Mesenchymal stem cell (in vitro differentiated cells and primary cell): ENCODE results near the gene TNFAIP2.

ENCODE experiments used
- DNase-seq: peaks from one replicate; pipeline ENCODE4 v3.0.0-alpha.2; 2013
- H2AFZ ChIP-seq: one replicate; pipeline ENCODE4 v1.6.1; 2013; ENCODE audit warnings: low read depth, mild to moderate bottlenecking, control low read depth, inconsistent platforms, low read length, moderate library complexity
- H2AK5ac ChIP-seq: 2 replicates; pipeline ENCODE4 v1.6.1; 2013; ENCODE audit warnings: low read length, moderate library complexity, mild to moderate bottlenecking, inconsistent platforms; ENCODE audit not compliant: severe bottlenecking
- H2BK120ac ChIP-seq: one replicate; pipeline ENCODE4 v1.6.1; 2013; ENCODE audit warnings: low read depth, mild to moderate bottlenecking, inconsistent platforms, low read length, moderate library complexity
- H2BK12ac ChIP-seq, 2 experiments: one replicate each; pipeline ENCODE4 v1.6.1; 2013; ENCODE audit warnings: inconsistent platforms in 2 of 2, low read length in 2 of 2, mild to moderate bottlenecking in 2 of 2, moderate library complexity in 2 of 2, control low read depth in 1 of 2
- H2BK15ac ChIP-seq: one replicate; pipeline ENCODE4 v1.6.1; 2013; ENCODE audit warnings: mild to moderate bottlenecking, low read depth, inconsistent platforms; ENCODE audit not compliant: poor library complexity, severe bottlenecking
- H2BK5ac ChIP-seq: 2 replicates; pipeline ENCODE4 v1.6.1; 2013; ENCODE audit warnings: low read depth, mild to moderate bottlenecking, low read length, control low read depth, inconsistent platforms; ENCODE audit not compliant: poor library complexity, severe bottlenecking
- H3K14ac ChIP-seq, 2 experiments: one replicate each; pipeline ENCODE4 v1.6.1; 2013; ENCODE audit warnings: inconsistent platforms in 2 of 2, low read length in 2 of 2, control low read depth in 1 of 2, mild to moderate bottlenecking in 1 of 2, moderate library complexity in 1 of 2
- H3K18ac ChIP-seq, 2 experiments: one replicate each; pipeline ENCODE4 v1.6.1; 2013; ENCODE audit warnings: inconsistent platforms in 2 of 2, low read length in 2 of 2, control low read depth in 1 of 2, low read depth in 1 of 2, mild to moderate bottlenecking in 1 of 2
- H3K23ac ChIP-seq, 2 experiments: one replicate each; pipeline ENCODE4 v1.6.1; 2013; ENCODE audit warnings: inconsistent platforms in 2 of 2, low read length in 2 of 2, mild to moderate bottlenecking in 2 of 2, moderate library complexity in 2 of 2, control low read depth in 1 of 2
- H3K27ac ChIP-seq: 2 replicates; pipeline ENCODE4 v1.5.1; 2013; ENCODE audit warnings: mild to moderate bottlenecking, moderate library complexity, low read length, control low read depth, inconsistent platforms; ENCODE audit not compliant: poor library complexity, severe bottlenecking
- H3K27me3 ChIP-seq, 2 experiments: 2 replicates each; pipeline versions ENCODE4 v1.6.1 to v1.7.0; 2013; ENCODE audit warnings: low read length in 2 of 2, mild to moderate bottlenecking in 2 of 2, moderate library complexity in 2 of 2, control low read depth in 1 of 2, inconsistent platforms in 1 of 2; ENCODE audit not compliant: control insufficient read depth in 1 of 2, insufficient read depth in 1 of 2
- H3K36me3 ChIP-seq, 2 experiments: 2 replicates each; pipeline versions ENCODE4 v1.6.1 to v1.7.0; 2013; ENCODE audit warnings: low read length in 2 of 2, control low read depth in 1 of 2, inconsistent platforms in 1 of 2, low read depth in 1 of 2, mild to moderate bottlenecking in 1 of 2; ENCODE audit not compliant: insufficient read depth in 2 of 2, control insufficient read depth in 1 of 2
- H3K4ac ChIP-seq, 2 experiments: one replicate each; pipeline ENCODE4 v1.6.1; 2013; ENCODE audit warnings: inconsistent platforms in 2 of 2, low read length in 2 of 2, mild to moderate bottlenecking in 2 of 2, moderate library complexity in 2 of 2, control low read depth in 1 of 2, low read depth in 1 of 2
- H3K4me1 ChIP-seq: 2 replicates; pipeline ENCODE4 v1.6.1; 2013; ENCODE audit warnings: low read depth, low read length, control low read depth; ENCODE audit not compliant: control insufficient read depth, insufficient read depth
- H3K4me2 ChIP-seq: 2 replicates; pipeline ENCODE4 v1.6.1; 2013; ENCODE audit warnings: low read length, mild to moderate bottlenecking, inconsistent platforms; ENCODE audit not compliant: poor library complexity, severe bottlenecking
- H3K4me3 ChIP-seq, 2 experiments: 2 replicates each; pipeline versions ENCODE4 v1.5.1 to v1.7.0; 2013; ENCODE audit warnings: low read length in 2 of 2, mild to moderate bottlenecking in 2 of 2, control low read depth in 1 of 2, low read depth in 1 of 2; ENCODE audit not compliant: insufficient read depth in 1 of 2
- H3K79me1 ChIP-seq: replicated peaks from 2 replicates; pipeline ENCODE4 v1.6.1; 2013; ENCODE audit warnings: mild to moderate bottlenecking, control low read depth, low read length, inconsistent platforms; ENCODE audit not compliant: poor library complexity, severe bottlenecking
- H3K9ac ChIP-seq: 2 replicates; pipeline ENCODE4 v1.7.0; 2013; ENCODE audit warnings: mild to moderate bottlenecking, low read length, moderate library complexity
- H3K9me3 ChIP-seq: 2 replicates; pipeline ENCODE4 v1.7.0; 2013; ENCODE audit warnings: mild to moderate bottlenecking, low read length; ENCODE audit not compliant: control insufficient read depth
- H4K8ac ChIP-seq: one replicate; pipeline ENCODE4 v1.6.1; 2013; ENCODE audit warnings: inconsistent platforms, mild to moderate bottlenecking, low read length, moderate library complexity
- H4K91ac ChIP-seq: one replicate; pipeline ENCODE4 v1.6.1; 2013; ENCODE audit warnings: mild to moderate bottlenecking, low read length, inconsistent platforms
- WGBS: methylation state at CpG from one replicate; pipeline ENCODE4 v1.1.7; 2013; ENCODE audit warnings: mixed read lengths; 5-methylcytosine and 5-hydroxymethylcytosine counted together

The TNFAIP2 gene

DNA sequence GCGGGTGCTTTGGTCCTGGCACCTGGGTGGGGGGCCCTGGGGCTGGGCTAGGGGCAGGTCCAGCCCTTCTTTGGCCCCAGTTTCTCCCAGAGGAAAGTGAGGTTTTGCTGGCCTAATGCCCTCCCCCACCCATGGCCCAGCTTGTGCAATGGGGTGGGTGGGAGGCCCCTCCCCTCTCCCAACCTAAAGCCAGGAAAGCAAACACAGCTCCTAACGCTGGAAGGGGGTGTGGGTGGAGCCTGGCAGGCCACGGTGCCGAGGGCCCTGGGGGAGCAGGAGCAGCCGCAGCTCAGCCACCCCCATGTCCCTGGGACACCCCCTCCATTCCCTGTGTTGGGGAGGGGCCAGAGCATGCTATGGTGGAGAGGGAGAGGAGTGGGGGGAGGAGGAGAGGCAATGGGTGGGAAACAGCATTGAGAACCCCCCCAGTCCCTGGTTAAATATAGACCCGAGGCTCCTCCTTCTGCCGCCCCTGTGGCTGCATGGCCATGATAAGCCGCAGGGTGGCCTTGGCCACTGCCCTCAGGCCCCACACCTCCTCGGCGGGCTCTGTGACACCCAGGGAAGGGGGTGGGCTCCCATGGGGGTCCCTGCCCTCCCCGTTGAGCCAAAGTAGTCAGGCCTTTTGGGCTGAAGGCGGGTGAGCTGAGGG lies 24.1 kb upstream of the TNFAIP2 start:
- no peak overlapping the region for H4K8ac ChIP-seq
- H3K79me1 ChIP-seq, result no peaks in the 10 kb centered on the region
- H3K14ac ChIP-seq, result peak overlapping the region in 1 of 2 experiments; percentile 31
- no peak overlapping the region for H3K4ac ChIP-seq
- no peak overlapping the region for H3K4me3 ChIP-seq
- peaks cover 3 to 34% of the 10 kb centered on the region in 2 experiments for H3K27me3 ChIP-seq
- H2AFZ ChIP-seq, result no peak overlapping the region
- no peaks in the 10 kb centered on the region for H3K9me3 ChIP-seq
- no peak overlapping the region for H2AK5ac ChIP-seq
- no peak overlapping the region for H2BK12ac ChIP-seq
- no peak overlapping the region for H3K4me2 ChIP-seq
- no peak overlapping the region for H3K9ac ChIP-seq
- WGBS, result 71% methylated on average over 11 of the region's 12 CpGs
- no peak overlapping the region for H2BK120ac ChIP-seq
- no peak overlapping the region for H3K23ac ChIP-seq
- no peak overlapping the region for H3K27ac ChIP-seq
- H2BK15ac ChIP-seq, result no peak overlapping the region
- H4K91ac ChIP-seq, result no peak overlapping the region
- peak overlapping the region in 1 of 2 experiments; percentile 39 for H3K18ac ChIP-seq
- peaks cover 6% of the 10 kb centered on the region for H3K4me1 ChIP-seq
- no peaks in the 10 kb centered on the region for H3K36me3 ChIP-seq
- no peak for DNase-seq
- no peak overlapping the region for H2BK5ac ChIP-seq

DNA sequence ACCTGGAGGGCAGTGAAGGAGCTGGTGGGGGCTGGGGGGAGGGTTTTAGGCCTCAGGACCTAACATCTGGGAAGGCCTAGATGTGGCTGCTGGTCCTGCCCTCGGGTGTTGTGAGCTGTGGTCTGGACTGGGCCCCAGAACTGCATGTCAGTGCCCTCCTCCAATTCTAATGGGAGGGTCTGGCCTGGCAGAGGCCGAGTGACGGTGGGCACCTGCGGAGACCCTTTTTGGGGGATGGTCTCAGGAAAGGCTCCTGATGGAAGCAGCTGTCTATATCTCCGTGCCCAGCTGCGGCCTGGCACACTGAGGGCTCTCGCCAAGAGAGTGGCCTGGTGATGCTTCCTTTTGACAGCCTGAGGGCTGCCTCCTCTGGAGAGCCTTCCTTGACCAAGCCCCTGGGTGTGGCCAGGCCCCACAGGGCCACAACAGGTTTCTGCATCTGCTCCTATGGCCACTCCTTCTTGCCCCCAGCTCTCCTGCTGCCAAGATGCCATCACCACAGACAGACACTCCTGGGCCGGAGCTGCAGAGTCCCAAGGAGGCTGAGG lies 23.5 kb upstream of the TNFAIP2 start:
- 91% methylated on average over 8 of the region's 8 CpGs for WGBS
- Histone ChIP-seq H3K27me3 (peaks cover 3 to 40% of the 10 kb centered on the region in 2 experiments), H3K23ac (no peak overlapping the region)

GRCh38 chr14:103100281-103101121 lies 22.8 kb upstream of the TNFAIP2 start:
- Histone ChIP-seq H3K4me3 (no peak overlapping the region), H3K27ac (no peak overlapping the region), H3K27me3 (peaks cover 3 to 41% of the 10 kb centered on the region in 2 experiments), H3K36me3 (no peaks in the 10 kb centered on the region), H3K9me3 (no peaks in the 10 kb centered on the region), H3K14ac (no peak overlapping the region), H2BK15ac (no peak overlapping the region), H3K18ac (no peak overlapping the region), H4K8ac (no peak overlapping the region), H3K4me1 (peaks cover 12% of the 10 kb centered on the region), H3K4ac (no peak overlapping the region), H3K23ac (no peak overlapping the region), H2BK5ac (no peak overlapping the region), H2BK120ac (no peak overlapping the region), H2AK5ac (no peak overlapping the region), H2BK12ac (no peak overlapping the region), H2AFZ (no peak overlapping the region), H3K4me2 (no peak overlapping the region), H4K91ac (no peak overlapping the region), H3K9ac (no peak overlapping the region), H3K79me1 (no peaks in the 10 kb centered on the region)
- WGBS, result 75% methylated on average over 25 of the region's 25 CpGs
- no peak for DNase-seq

More for the DNA sequence above, 23.5 kb upstream of the TNFAIP2 start:
- Histone ChIP-seq H3K4me2 (no peak overlapping the region), H3K9ac (no peak overlapping the region), H2BK15ac (no peak overlapping the region), H2BK12ac (no peak overlapping the region), H2AK5ac (no peak overlapping the region), H3K4ac (no peak overlapping the region), H3K18ac (no peak overlapping the region), H3K79me1 (no peaks in the 10 kb centered on the region), H2AFZ (no peak overlapping the region), H3K36me3 (no peaks in the 10 kb centered on the region), H3K14ac (no peak overlapping the region), H3K4me3 (no peak overlapping the region), H2BK120ac (no peak overlapping the region), H2BK5ac (no peak overlapping the region), H3K9me3 (no peaks in the 10 kb centered on the region), H4K91ac (no peak overlapping the region), H3K27ac (no peak overlapping the region), H4K8ac (no peak overlapping the region), H3K4me1 (peaks cover 8% of the 10 kb centered on the region)
- no peak for DNase-seq
